GM12878 (cell line): Measurements from ENCODE around the gene ACRBP. TPM values are rescaled to one million over a fixed set of nuclear protein-coding genes. Genes with fewer than 3 reads are reported as not detected.

Experiments
- ATAC-seq: fragments of 200-7000 bp; cut with Tn5 transposase; 3 replicates; pipeline ENCODE4 v1.9.1; 2020; ENCODE audit warnings: mild to moderate bottlenecking, moderate library complexity
- BruUV-seq: library from RNA; stranded (reverse); fragments of 400-500 nt; replicated peaks from 2 replicates; lab custom pipeline; 2021; lab: Mats Ljungman, UMichigan
- CTCF ChIA-PET: fragments of 300-600 bp; sonication (Branson Sonifier 250); formaldehyde crosslinking; extraction: SDS; loops from one replicate; lab custom pipeline; 2021; ENCODE audit warnings: inconsistent platforms; lab: Yijun Ruan, JAX
- POLR2A ChIA-PET: fragments of 350-600 bp; formaldehyde crosslinking; extraction: SDS; loops from one replicate; lab custom pipeline; 2021; ENCODE audit warnings: inconsistent platforms; lab: Charles Lee
- RAD21 ChIA-PET: fragments of 300-600 bp; sonication (Branson Sonifier 250); formaldehyde crosslinking; loops from one replicate; lab custom pipeline; 2023; ENCODE audit warnings: antibody characterized with exemption; ENCODE audit not compliant: unreplicated experiment; lab: Charles Lee
- SMC1A ChIA-PET: fragments of 300-600 bp; sonication (Branson Sonifier 250); formaldehyde crosslinking; loops from one replicate; lab custom pipeline; 2023; ENCODE audit not compliant: unreplicated experiment, uncharacterized antibody; lab: Charles Lee
- DNase-seq: peaks from one replicate; pipeline ENCODE4 v3.0.0-alpha.2; 2011; ENCODE audit warnings: low read depth, low spot score
- FAIRE-seq: peaks from 3 replicates; lab custom pipeline; 2011; peaks lifted over from hg19 to GRCh38; lab: Jason Lieb, UNC
- H2AFZ ChIP-seq: 2 replicates; pipeline ENCODE4 v1.6.0; 2011; ENCODE audit warnings: low read depth, low read length, control low read depth; ENCODE audit not compliant: control insufficient read depth
- H3K27ac ChIP-seq: 2 replicates; pipeline ENCODE4 v1.5.1; 2011; ENCODE audit warnings: control low read depth; ENCODE audit not compliant: control insufficient read depth, insufficient read depth
- H3K27me3 ChIP-seq, 2 experiments: replicated peaks in 1 of 2; 2 replicates each; pipeline versions ENCODE4 v1.6.0 to v1.6.1; 2011; ENCODE audit warnings: low read length in 1 of 2; ENCODE audit not compliant: control insufficient read depth in 2 of 2, insufficient read depth in 2 of 2
- H3K36me3 ChIP-seq, 2 experiments: 2 replicates each; pipeline ENCODE4 v1.5.1; 2011; ENCODE audit warnings: low read length in 1 of 2; ENCODE audit not compliant: control insufficient read depth in 2 of 2, insufficient read depth in 2 of 2
- H3K4me1 ChIP-seq: 2 replicates; pipeline ENCODE4 v1.6.1; 2011; ENCODE audit warnings: mild to moderate bottlenecking, low read length, moderate library complexity, mixed read lengths; ENCODE audit not compliant: control insufficient read depth, insufficient read depth
- H3K4me2 ChIP-seq: 2 replicates; pipeline ENCODE4 v1.6.0; 2011; ENCODE audit warnings: control low read depth; ENCODE audit not compliant: control insufficient read depth, insufficient read depth
- H3K4me3 ChIP-seq: fragments of 200-600 bp; sonication (generic); 2 replicates; pipeline ENCODE4 v1.5.1; 2016
- H3K79me2 ChIP-seq: 2 replicates; pipeline ENCODE4 v1.6.0; 2011; ENCODE audit warnings: low read length; ENCODE audit not compliant: control insufficient read depth, insufficient read depth
- H3K9ac ChIP-seq: 2 replicates; pipeline ENCODE4 v1.8.0; 2011; ENCODE audit warnings: low read length, control low read depth, mixed read lengths; ENCODE audit not compliant: control insufficient read depth, insufficient read depth
- H3K9me3 ChIP-seq: replicated peaks from 3 replicates; pipeline ENCODE4 v1.5.1; 2011; ENCODE audit warnings: mild to moderate bottlenecking, low read length; ENCODE audit not compliant: control insufficient read depth, insufficient read depth
- H4K20me1 ChIP-seq: 2 replicates; pipeline ENCODE4 v1.6.0; 2011; ENCODE audit not compliant: control insufficient read depth, insufficient read depth
- ATF2 ChIP-seq: IDR thresholded peaks from 2 replicates; pipeline ENCODE4 v1.6.1; 2012; ENCODE audit warnings: low read length, inconsistent platforms
- CHD4 ChIP-seq: fragments of 200-600 bp; sonication (generic); IDR thresholded peaks from 2 replicates; pipeline ENCODE4 v1.6.1; 2016; ENCODE audit warnings: mild to moderate bottlenecking
- EP300 ChIP-seq, 2 experiments: fragments of 150-350 bp in 1 of 2; IDR thresholded peaks; 2 replicates each; pipeline ENCODE4 v1.6.1; 2011 to 2012; ENCODE audit warnings: low read depth in 2 of 2, low read length in 2 of 2, borderline replicate concordance in 1 of 2, improper control_type of control experiment in 1 of 2, inconsistent platforms in 1 of 2; ENCODE audit not compliant: control insufficient read depth in 1 of 2
- MTA3 ChIP-seq: IDR thresholded peaks from 2 replicates; pipeline ENCODE4 v1.6.1; 2012; ENCODE audit warnings: low read length, inconsistent platforms, borderline replicate concordance
- NFYA ChIP-seq: IDR thresholded peaks from 2 replicates; pipeline ENCODE4 v1.6.1; 2011; ENCODE audit warnings: low read depth, mild to moderate bottlenecking, low read length, improper control_type of control experiment, borderline replicate concordance
- NKRF ChIP-seq: fragments of 450-650 bp; conservative IDR thresholded peaks from 2 replicates; pipeline ENCODE4 v1.6.1; 2017; ENCODE audit warnings: mild to moderate bottlenecking, moderate library complexity
- NR2C1 ChIP-seq: fragments of 450-650 bp; IDR thresholded peaks from 2 replicates; pipeline ENCODE4 v1.6.1; 2017; ENCODE audit warnings: antibody characterized with exemption, mild to moderate bottlenecking, moderate library complexity
- PKNOX1 ChIP-seq: fragments of 450-650 bp; IDR thresholded peaks from 2 replicates; pipeline ENCODE4 v1.6.1; 2016; ENCODE audit warnings: mild to moderate bottlenecking
- STAT1 ChIP-seq: fragments of 450-650 bp; conservative IDR thresholded peaks from 2 replicates; pipeline ENCODE4 v1.6.1; 2014; ENCODE audit warnings: antibody characterized with exemption, mild to moderate bottlenecking
- TARDBP ChIP-seq: IDR thresholded peaks from 2 replicates; pipeline ENCODE4 v1.6.1; 2016; ENCODE audit warnings: borderline replicate concordance
- ZNF217 ChIP-seq: fragments of 450-650 bp; IDR thresholded peaks from 2 replicates; pipeline ENCODE4 v1.6.1; 2017; ENCODE audit warnings: antibody characterized with exemption, mild to moderate bottlenecking
- WGBS: methylation state at CpG from one replicate; pipeline ENCODE4 v1.1.6; 2016; ENCODE audit warnings: low lambda C conversion rate; ENCODE audit not compliant: insufficient replicate concordance, insufficient coverage; ENCODE audit errors: missing lambda C conversion rate; 5-methylcytosine and 5-hydroxymethylcytosine counted together
- in situ Hi-C: fragments of 300-500 bp; cut with MboI; formaldehyde crosslinking; loops from 9 replicates; pipeline ENCODE4 v1.14.3; 2018; ENCODE audit warnings: mixed read lengths
- intact Hi-C: fragments of 100-400 bp; cut with micrococcal nuclease; formaldehyde crosslinking; loops from one replicate; pipeline ENCODE4 v1.14.2; 2022; ENCODE audit not compliant: unreplicated experiment
- polyA plus RNA-seq, 11 experiments: library from polyadenylated mRNA; depleted of rRNA in 4 of 11; unstranded in 6 of 11; stranded (reverse) in 5 of 11; fragments of >200 nt; fragmentation: Nextera tagmentation in 4 of 11; fragmentation: Illumina TruSeq in 1 of 11; extraction: Ambion mirVana in 4 of 11; extraction: Trizol in 1 of 11; gene quantifications; 1 replicate in 1 of 11; 2 replicates in 10 of 11; pipeline versions ENCODE4 v1.2.1 to v1.2.3, GENCODE V29; 2011 to 2016; ENCODE audit warnings: inconsistent platforms in 2 of 11, missing spikeins in 2 of 11, low read depth in 1 of 11
- total RNA-seq, 4 experiments: library from RNA; depleted of rRNA in 3 of 4; stranded (reverse); fragments of >200 nt in 3 of 4; fragmentation: Illumina TruSeq in 1 of 4; extraction: Trizol in 1 of 4; gene quantifications; 2 replicates each; pipeline versions ENCODE4 v1.2.1 to v1.2.3, GENCODE V29; 2013 to 2021

ACRBP gene
- total and polyA plus RNA-seq, 10 of the 15 experiments (the other 5 are each of a cell fraction or from before 2014, with no cell fraction given): 0.54 to 1.4 (median 0.87) TPM

GRCh38 chr12:6688543-6688998, 41.3 kb upstream of the ACRBP start (continued):
- TF ChIP-seq EP300 (IDR thresholded peaks at IDR 0.05; ENCODE audit: borderline replicate concordance in 1 of 2, control insufficient read depth in 1 of 2, low read depth in 2 of 2, low read length in 2 of 2): no peak
- TF ChIP-seq STAT1: no peak
- no peak for TF ChIP-seq ATF2

GRCh38 chr12:6685814-6686213, 38.6 kb upstream of the ACRBP start:
- peak overlapping the region; percentile 80; the same call in 1 of the 2 replicates for H3K4me3 ChIP-seq
- H3K27me3 ChIP-seq: no peaks in the 10 kb centered on the region
- intact Hi-C loops (loop anchor here (5.0 kb wide), 2 partner anchors 119 to 166 kb away; partner anchors contain the start of genes CDCA3, NOP2 and USP5), in situ Hi-C loops (no loop called here)
- WGBS: 66% methylated on average over 3 of the region's 3 CpGs
- H3K4me2 ChIP-seq: no peak overlapping the region; the same call in 1 of the 2 replicates
- peaks cover 10% of the 10 kb centered on the region; the same call in 1 of the 2 replicates for H3K4me1 ChIP-seq
- SMC1A ChIA-PET: interaction anchor here (0.6 to 2.2 kb wide), 6 partner anchors 19 to 71 kb away, joined by 3 to 13 read pairs (median 3); no protein-coding TSS in a partner anchor
- 0 out of 2 replicates have a peak, but pooled peaks cover 6% of the 10 kb centered on the region for H4K20me1 ChIP-seq
- FAIRE-seq (no peak), DNase-seq (no peak), ATAC-seq (no peak)
- no peak overlapping the region for H3K27ac ChIP-seq
- RAD21 ChIA-PET: interaction anchor here (0.7 to 1.8 kb wide), 3 partner anchors 30 to 166 kb away, joined by 3 to 5 read pairs (median 3); partner anchors contain the start of genes COPS7A and USP5
- 0 out of 4 replicates have a peak, but pooled peaks cover 0 to 5% of the 10 kb centered on the region in 2 experiments for H3K36me3 ChIP-seq
- TF ChIP-seq CHD4 (no peak), NFYA (no peak), NKRF (no peak), TARDBP (no peak), PKNOX1 (no peak), NR2C1 (no peak), ZNF217 (no peak), MTA3 (no peak)
- no peaks in the 10 kb centered on the region for H3K9me3 ChIP-seq
- no peak overlapping the region for H3K9ac ChIP-seq
- POLR2A ChIA-PET: no interaction called here
- no TSS peak for BruUV-seq
- H3K79me2 ChIP-seq: peaks cover 84% of the 10 kb centered on the region
- CTCF ChIA-PET: interaction anchor here (0.5 to 4.3 kb wide), 10 partner anchors 9 to 365 kb away, joined by 3 to 24 read pairs (median 6); no protein-coding TSS in a partner anchor
- no peak overlapping the region for H2AFZ ChIP-seq
